Endodermal cell (in vitro differentiated cells): ENCODE data around the gene XK. TPM values are rescaled to one million over a fixed set of nuclear protein-coding genes. Genes with fewer than 3 reads are reported as not detected.

Experiments used
- DNase-seq: peaks from one replicate; pipeline ENCODE4 v3.0.0-alpha.2; 2017
- H3K27ac ChIP-seq: 2 replicates; pipeline ENCODE4 v1.5.1; 2013; ENCODE audit warnings: mild to moderate bottlenecking, low read depth, low read length, moderate library complexity
- H3K27me3 ChIP-seq: 2 replicates; pipeline ENCODE4 v1.6.1; 2013; ENCODE audit warnings: mild to moderate bottlenecking, low read length, moderate library complexity; ENCODE audit not compliant: insufficient read depth, control insufficient read depth, poor library complexity, severe bottlenecking
- H3K36me3 ChIP-seq: 2 replicates; pipeline ENCODE4 v1.7.0; 2013; ENCODE audit warnings: mild to moderate bottlenecking, low read length, moderate library complexity; ENCODE audit not compliant: control insufficient read depth, insufficient read depth
- H3K4me1 ChIP-seq: one replicate; pipeline ENCODE4 v1.7.0; 2013; ENCODE audit warnings: low read length; ENCODE audit not compliant: control insufficient read depth, insufficient read depth
- H3K4me3 ChIP-seq: 2 replicates; pipeline ENCODE4 v1.5.1; 2013; ENCODE audit warnings: mild to moderate bottlenecking, low read length, moderate library complexity
- H3K9ac ChIP-seq: 2 replicates; pipeline ENCODE4 v1.6.1; 2013; ENCODE audit warnings: mild to moderate bottlenecking, low read length, moderate library complexity; ENCODE audit not compliant: poor library complexity, severe bottlenecking; ENCODE audit errors: extremely low read depth
- H3K9me3 ChIP-seq: 2 replicates; pipeline ENCODE4 v1.6.1; 2013; ENCODE audit warnings: mild to moderate bottlenecking, low read length, moderate library complexity; ENCODE audit not compliant: control insufficient read depth
- H3K27ac Mint-ChIP-seq: 2 replicates; pipeline ENCODE4 v1.8.0; 2020; ENCODE audit warnings: mixed read lengths
- H3K27me3 Mint-ChIP-seq: 2 replicates; pipeline ENCODE4 v1.8.0; 2021; ENCODE audit warnings: mild to moderate bottlenecking, mixed read lengths; ENCODE audit not compliant: insufficient read depth
- H3K36me3 Mint-ChIP-seq: 2 replicates; pipeline ENCODE4 v1.8.0; 2020; ENCODE audit warnings: low read depth, mixed read lengths
- H3K4me1 Mint-ChIP-seq: 2 replicates; pipeline ENCODE4 v1.8.0; 2020; ENCODE audit warnings: mixed read lengths
- H3K4me3 Mint-ChIP-seq: 2 replicates; pipeline ENCODE4 v1.8.0; 2020; ENCODE audit warnings: mild to moderate bottlenecking, moderate library complexity, mixed read lengths
- H3K9me3 Mint-ChIP-seq: 2 replicates; pipeline ENCODE4 v1.8.0; 2020; ENCODE audit warnings: mild to moderate bottlenecking, mixed read lengths
- CTCF ChIP-seq: fragments of 200-600 bp; sonication (generic); conservative IDR thresholded peaks from 2 replicates; pipeline ENCODE4 v1.5.0; 2021; ENCODE audit warnings: antibody characterized with exemption, mild to moderate bottlenecking
- WGBS, 2 experiments: methylation state at CpG; one replicate each; pipeline versions ENCODE4 v1.1.5 to v1.1.7; 2013; ENCODE audit warnings: missing lambda C conversion rate in 2 of 2, mixed read lengths in 1 of 2; ENCODE audit not compliant: insufficient coverage in 1 of 2, insufficient read length in 1 of 2; 5-methylcytosine and 5-hydroxymethylcytosine counted together
- total RNA-seq, 2 donors: library from RNA; stranded (reverse); fragmentation: NEBNext Ultra II Directional in 1 of 2; extraction: Animal tissue kit (Norgen Biotek cat#: 25700) in 1 of 2; gene quantifications; 2 replicates in 1 of 2; 3 replicates in 1 of 2; pipeline ENCODE4 v1.2.1, GENCODE V29; 2021

The XK gene
- total RNA-seq, 2 donors from 2014 or later = 0.13 to 0.49 TPM

GRCh38 chrX:37745354-37745753, 59.8 kb downstream of the XK start:
- 0 to 23% methylated on average over 1 to 2 of the region's 3 CpGs for WGBS, 2 experiments

GRCh38 chrX:37745835-37746217, 60.2 kb downstream of the XK start:
- H3K27me3 ChIP-seq = no peaks in the 10 kb centered on the region
- H3K9me3 ChIP-seq = no peaks in the 10 kb centered on the region
- H3K36me3 ChIP-seq = no peaks in the 10 kb centered on the region
- 88% methylated on average over 1 of the region's 1 CpG; no CpG with 5 or more reads in 1 of the 2 experiments for WGBS, 2 experiments
- H3K4me1 ChIP-seq = no peaks in the 10 kb centered on the region
- Mint-ChIP-seq H3K27ac (no peak overlapping the region), H3K9me3 (peaks cover 48% of the 10 kb centered on the region), H3K4me1 (no peaks in the 10 kb centered on the region), H3K27me3 (no peaks in the 10 kb centered on the region), H3K4me3 (no peak overlapping the region), H3K36me3 (no peaks in the 10 kb centered on the region)
- no peak for TF ChIP-seq CTCF
- DNase-seq = no peak
- H3K9ac ChIP-seq = no peak overlapping the region
- H3K4me3 ChIP-seq = no peak overlapping the region
- no peak overlapping the region for H3K27ac ChIP-seq

More at GRCh38 chrX:37745354-37745753, 59.8 kb downstream of the XK start:
- Mint-ChIP-seq H3K9me3 (peaks cover 52% of the 10 kb centered on the region), H3K27me3 (no peaks in the 10 kb centered on the region), H3K4me1 (no peaks in the 10 kb centered on the region), H3K36me3 (no peaks in the 10 kb centered on the region), H3K4me3 (no peak overlapping the region), H3K27ac (no peak overlapping the region)
- peak; percentile 86 for TF ChIP-seq CTCF
- Histone ChIP-seq H3K9me3 (no peaks in the 10 kb centered on the region), H3K4me3 (no peak overlapping the region), H3K36me3 (no peaks in the 10 kb centered on the region), H3K27ac (no peak overlapping the region), H3K4me1 (no peaks in the 10 kb centered on the region), H3K27me3 (no peaks in the 10 kb centered on the region), H3K9ac (no peak overlapping the region)
- DNase-seq = peak; percentile 88

GRCh38 chrX:37746218-37746941, 60.8 kb downstream of the XK start:
- 85 to 100% methylated on average over 1 to 7 of the region's 7 CpGs for WGBS, 2 experiments

More at GRCh38 chrX:37746218-37746941, 60.8 kb downstream of the XK start:
- DNase-seq = no peak
- no peaks in the 10 kb centered on the region for H3K4me1 ChIP-seq
- H3K4me3 Mint-ChIP-seq = no peak overlapping the region
- no peaks in the 10 kb centered on the region for H3K27me3 Mint-ChIP-seq
- peaks cover 47% of the 10 kb centered on the region for H3K9me3 Mint-ChIP-seq
- no peak overlapping the region for H3K27ac ChIP-seq
- no peaks in the 10 kb centered on the region for H3K27me3 ChIP-seq
- no peaks in the 10 kb centered on the region for H3K9me3 ChIP-seq
- H3K36me3 Mint-ChIP-seq = no peaks in the 10 kb centered on the region
- H3K27ac Mint-ChIP-seq = no peak overlapping the region
- no peak overlapping the region for H3K4me3 ChIP-seq
- no peaks in the 10 kb centered on the region for H3K36me3 ChIP-seq
- H3K4me1 Mint-ChIP-seq = no peaks in the 10 kb centered on the region
- H3K9ac ChIP-seq = no peak overlapping the region
- no peak for TF ChIP-seq CTCF
